ENCODE results near the gene NFAT5. TPM values are rescaled to one million over a fixed set of nuclear protein-coding genes. Genes with fewer than 3 reads are reported as not detected.

NFAT5 gene
- polyA plus RNA-seq, 2 of the 4 experiments (the other 2 are of a cell fraction): 9.5 to 45.1 TPM

DNA sequence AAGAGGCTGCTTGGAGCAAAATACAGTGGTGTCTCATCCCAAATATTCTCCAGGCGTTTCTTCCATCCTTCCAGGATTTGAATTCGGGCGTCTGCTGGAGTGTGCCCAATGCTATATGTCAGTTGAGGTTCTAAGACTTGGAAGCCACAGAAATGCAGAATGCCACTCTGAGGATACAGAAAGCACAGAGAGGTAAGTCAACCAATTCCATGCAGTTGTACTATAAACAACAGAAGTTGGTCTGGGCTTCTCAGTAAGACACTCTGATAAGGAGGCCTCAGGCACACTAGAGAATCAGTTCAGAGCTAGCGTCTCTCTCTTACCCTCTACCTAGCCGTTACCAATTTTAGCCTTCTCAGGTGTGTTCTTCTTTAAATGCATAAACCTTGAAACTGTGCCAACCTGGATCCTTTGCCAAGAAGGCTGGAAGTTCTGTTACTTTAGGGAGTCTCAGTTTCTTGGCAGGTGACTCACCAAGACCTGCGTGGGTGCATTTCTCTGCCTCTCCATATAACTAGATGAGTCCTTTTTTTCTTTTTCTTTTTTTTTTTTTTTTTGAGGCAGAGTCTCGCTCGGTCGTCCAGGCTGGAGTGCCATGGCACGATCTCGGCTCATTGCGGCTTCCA, 145.5 kb downstream of the NFAT5 start:
- 80% methylated on average over 12 of the region's 12 CpGs for WGBS (ENCODE audit: missing lambda C conversion rate)
- CTCF ChIA-PET: interaction anchor here (0.7 to 5.6 kb wide), 4 partner anchors 13 to 315 kb away, joined by 3 to 54 read pairs (median 28); partner anchors contain the start of genes NOB1 and NQO1
- peak in 1 of 2 experiments; percentile 4; a peak in 2 of 6 replicates for ATAC-seq
- H3K4me1 ChIP-seq: peaks cover 60% of the 10 kb centered on the region
- no peak for DNase-seq (ENCODE audit: low read depth in 1 of 2, low spot score in 1 of 2)
- H3K4me3 ChIP-seq: no peak overlapping the region
- no peak for FAIRE-seq
- POLR2A ChIA-PET: interaction anchor here (0.9 to 1.7 kb wide), 2 partner anchors 15 to 92 kb away, joined by 3 to 6 read pairs; partner anchors contain the start of gene NQO1
- TF ChIP-seq EHF (CRISPR knock-in tag; IDR thresholded peaks at IDR 0.05): no peak
- no peak for TF ChIP-seq FOSL2 (IDR thresholded peaks at IDR 0.05)
- TF ChIP-seq FOSL2 (CRISPR knock-in tag; IDR thresholded peaks at IDR 0.05): no peak
- TF ChIP-seq ESRRA (IDR thresholded peaks at IDR 0.05; ENCODE audit: borderline replicate concordance, low read length): no peak
- no peaks in the 10 kb centered on the region for H3K9me3 ChIP-seq
- H3K27ac ChIP-seq: no peak overlapping the region
- H3K4me2 ChIP-seq: no peak overlapping the region

DNA sequence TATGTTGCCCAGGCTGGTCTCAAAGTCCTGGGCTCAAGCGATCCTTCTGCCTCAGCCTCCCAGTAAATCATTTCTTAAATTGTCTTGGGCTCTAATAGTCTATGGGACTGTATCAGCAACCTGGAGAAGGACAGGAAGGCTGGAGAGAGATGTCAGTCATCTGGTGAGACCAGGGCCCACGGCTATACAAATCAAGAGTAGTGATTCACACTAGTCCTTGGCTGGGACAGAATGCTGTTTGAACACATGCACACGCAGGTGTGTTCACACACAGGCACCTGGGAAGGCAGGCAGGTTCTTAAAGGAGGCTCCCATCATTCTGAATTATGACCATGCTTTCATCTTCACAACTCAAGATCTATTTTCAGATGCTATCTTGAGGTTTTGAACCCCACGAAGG, 146.5 kb downstream of the NFAT5 start:
- TF ChIP-seq RARB (CRISPR knock-in tag; IDR thresholded peaks at IDR 0.05) (no peak), JUNB (IDR thresholded peaks at IDR 0.05) (no peak), FOSL2 (IDR thresholded peaks at IDR 0.05) (no peak), FOSL2 (CRISPR knock-in tag; IDR thresholded peaks at IDR 0.05) (no peak), CEBPB (IDR thresholded peaks at IDR 0.05) (no peak), JUN (IDR thresholded peaks at IDR 0.05) (peak in 1 of 2 experiments; percentile 18; a peak in 2 of 5 replicates), TP53 (CRISPR knock-in tag; IDR thresholded peaks at IDR 0.05) (no peak), NR3C1 (IDR thresholded peaks at IDR 0.05) (no peak)
- TF ChIP-seq, protein P1, sequence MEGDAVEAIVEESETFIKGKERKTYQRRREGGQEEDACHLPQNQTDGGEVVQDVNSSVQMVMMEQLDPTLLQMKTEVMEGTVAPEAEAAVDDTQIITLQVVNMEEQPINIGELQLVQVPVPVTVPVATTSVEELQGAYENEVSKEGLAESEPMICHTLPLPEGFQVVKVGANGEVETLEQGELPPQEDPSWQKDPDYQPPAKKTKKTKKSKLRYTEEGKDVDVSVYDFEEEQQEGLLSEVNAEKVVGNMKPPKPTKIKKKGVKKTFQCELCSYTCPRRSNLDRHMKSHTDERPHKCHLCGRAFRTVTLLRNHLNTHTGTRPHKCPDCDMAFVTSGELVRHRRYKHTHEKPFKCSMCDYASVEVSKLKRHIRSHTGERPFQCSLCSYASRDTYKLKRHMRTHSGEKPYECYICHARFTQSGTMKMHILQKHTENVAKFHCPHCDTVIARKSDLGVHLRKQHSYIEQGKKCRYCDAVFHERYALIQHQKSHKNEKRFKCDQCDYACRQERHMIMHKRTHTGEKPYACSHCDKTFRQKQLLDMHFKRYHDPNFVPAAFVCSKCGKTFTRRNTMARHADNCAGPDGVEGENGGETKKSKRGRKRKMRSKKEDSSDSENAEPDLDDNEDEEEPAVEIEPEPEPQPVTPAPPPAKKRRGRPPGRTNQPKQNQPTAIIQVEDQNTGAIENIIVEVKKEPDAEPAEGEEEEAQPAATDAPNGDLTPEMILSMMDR (IDR thresholded peaks at IDR 0.05): no peak
- peaks cover 51% of the 10 kb centered on the region for H3K4me1 ChIP-seq
- H3K27ac ChIP-seq: no peak overlapping the region
- 70% methylated on average over 4 of the region's 4 CpGs for WGBS (ENCODE audit: missing lambda C conversion rate)
- no peaks in the 10 kb centered on the region for H3K9me3 ChIP-seq
- FAIRE-seq (no peak), ATAC-seq (peak in 1 of 2 experiments; percentile 4; a peak in 2 of 6 replicates), DNase-seq (ENCODE audit: low read depth in 1 of 2, low spot score in 1 of 2) (no peak)
- H3K4me3 ChIP-seq: no peak overlapping the region
- CTCF ChIA-PET: interaction anchor here (0.7 to 5.6 kb wide), 2 partner anchors 42 to 316 kb away, joined by 4 to 54 read pairs; partner anchors contain the start of gene NOB1
- POLR2A ChIA-PET: interaction anchor here (1.6 kb wide), 1 partner anchor 14 kb away, joined by 10 read pairs; the partner anchor contains the start of gene NQO1
- H3K4me2 ChIP-seq: no peak overlapping the region

DNA sequence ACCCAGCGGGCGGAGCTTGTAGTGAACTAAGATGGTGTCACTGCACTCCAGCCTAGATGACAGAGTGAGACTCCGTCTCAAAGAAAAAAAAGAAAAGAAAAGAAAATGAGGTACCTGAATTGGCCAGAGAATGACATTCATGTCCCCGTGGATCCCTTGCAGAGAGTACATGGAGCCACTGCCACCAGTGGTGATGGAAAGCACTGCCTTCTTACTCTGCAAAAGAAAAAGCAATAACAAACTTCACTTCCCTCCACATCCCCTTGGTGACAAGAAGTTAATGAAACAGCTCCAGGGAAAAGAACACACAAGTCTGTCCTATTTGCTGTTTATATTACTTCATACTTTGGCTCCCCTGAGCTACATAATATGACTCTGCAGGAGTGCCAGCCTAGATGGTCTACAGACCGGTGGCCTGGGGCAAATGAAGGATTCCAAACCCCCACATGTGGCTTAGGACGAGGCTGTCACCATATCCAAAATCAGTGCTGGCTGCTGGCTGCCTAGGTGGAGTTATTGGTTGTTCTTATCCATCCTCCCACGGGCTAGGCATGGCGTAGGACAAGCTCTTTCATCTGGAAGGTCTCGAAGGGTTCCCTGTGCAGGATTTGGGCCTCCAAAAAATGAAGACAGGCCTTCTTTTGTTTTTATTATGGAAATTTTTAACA, 147.3 kb downstream of the NFAT5 start:
- ATAC-seq: peak; percentile 29 to 68; a peak in 5 of 6 replicates
- FAIRE-seq: no peak
- TF ChIP-seq, protein P2, sequence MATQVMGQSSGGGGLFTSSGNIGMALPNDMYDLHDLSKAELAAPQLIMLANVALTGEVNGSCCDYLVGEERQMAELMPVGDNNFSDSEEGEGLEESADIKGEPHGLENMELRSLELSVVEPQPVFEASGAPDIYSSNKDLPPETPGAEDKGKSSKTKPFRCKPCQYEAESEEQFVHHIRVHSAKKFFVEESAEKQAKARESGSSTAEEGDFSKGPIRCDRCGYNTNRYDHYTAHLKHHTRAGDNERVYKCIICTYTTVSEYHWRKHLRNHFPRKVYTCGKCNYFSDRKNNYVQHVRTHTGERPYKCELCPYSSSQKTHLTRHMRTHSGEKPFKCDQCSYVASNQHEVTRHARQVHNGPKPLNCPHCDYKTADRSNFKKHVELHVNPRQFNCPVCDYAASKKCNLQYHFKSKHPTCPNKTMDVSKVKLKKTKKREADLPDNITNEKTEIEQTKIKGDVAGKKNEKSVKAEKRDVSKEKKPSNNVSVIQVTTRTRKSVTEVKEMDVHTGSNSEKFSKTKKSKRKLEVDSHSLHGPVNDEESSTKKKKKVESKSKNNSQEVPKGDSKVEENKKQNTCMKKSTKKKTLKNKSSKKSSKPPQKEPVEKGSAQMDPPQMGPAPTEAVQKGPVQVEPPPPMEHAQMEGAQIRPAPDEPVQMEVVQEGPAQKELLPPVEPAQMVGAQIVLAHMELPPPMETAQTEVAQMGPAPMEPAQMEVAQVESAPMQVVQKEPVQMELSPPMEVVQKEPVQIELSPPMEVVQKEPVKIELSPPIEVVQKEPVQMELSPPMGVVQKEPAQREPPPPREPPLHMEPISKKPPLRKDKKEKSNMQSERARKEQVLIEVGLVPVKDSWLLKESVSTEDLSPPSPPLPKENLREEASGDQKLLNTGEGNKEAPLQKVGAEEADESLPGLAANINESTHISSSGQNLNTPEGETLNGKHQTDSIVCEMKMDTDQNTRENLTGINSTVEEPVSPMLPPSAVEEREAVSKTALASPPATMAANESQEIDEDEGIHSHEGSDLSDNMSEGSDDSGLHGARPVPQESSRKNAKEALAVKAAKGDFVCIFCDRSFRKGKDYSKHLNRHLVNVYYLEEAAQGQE (IDR thresholded peaks at IDR 0.05): no peak
- TF ChIP-seq TFCP2L1 (CRISPR knock-in tag; IDR thresholded peaks at IDR 0.05) (peak; percentile 24; the same call in 1 of the 2 replicates), POLR2AphosphoS2 (conservative IDR thresholded peaks at IDR 0.05; ENCODE audit: low read length) (0 out of 2 replicates have a peak, but pooled peaks have one; percentile 41)
- H3K27ac ChIP-seq: no peak overlapping the region
- ChIA-PET CTCF (interaction anchor here (1.3 to 5.6 kb wide), 4 partner anchors 9 to 317 kb away, joined by 3 to 54 read pairs (median 6); partner anchors contain the start of gene NOB1), POLR2A (interaction anchor here (1.6 kb wide), 1 partner anchor 13 kb away, joined by 10 read pairs; the partner anchor contains the start of gene NQO1)
- no peaks in the 10 kb centered on the region for H3K9me3 ChIP-seq
- 85% methylated on average over 9 of the region's 9 CpGs for WGBS (ENCODE audit: missing lambda C conversion rate)
- no peak overlapping the region for H3K4me3 ChIP-seq
- H3K4me1 ChIP-seq: peaks cover 46% of the 10 kb centered on the region
- no peak for DNase-seq (ENCODE audit: low read depth in 1 of 2, low spot score in 1 of 2)
- H3K4me2 ChIP-seq: no peak overlapping the region
